ENCODE measurements around the gene CADM1.

The CADM1 gene

GRCh38 chr11:115182282-115182955 is 321.8 kb downstream of the CADM1 start:
- DNase-seq (ENCODE audit: low read depth in 2 of 2): no peak

DNA sequence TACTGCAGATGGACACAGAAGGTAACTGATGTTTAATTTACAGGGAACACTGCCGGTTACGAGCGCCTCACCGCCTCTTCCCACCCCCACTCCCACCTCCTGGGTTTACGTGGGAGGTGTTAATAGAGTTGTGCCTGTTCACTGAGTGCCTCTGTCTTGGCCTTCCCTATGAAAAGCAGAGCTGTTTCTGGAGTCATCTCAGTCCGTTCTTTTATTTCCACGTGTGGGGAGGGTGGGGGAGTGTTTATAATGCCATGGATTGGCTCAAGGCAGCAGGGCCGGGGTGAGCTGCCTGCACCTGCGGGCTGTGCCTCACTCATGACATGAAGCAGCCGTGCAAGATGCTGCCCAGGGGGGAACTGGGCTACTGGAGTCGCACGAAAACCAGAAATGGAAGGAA is 322.7 kb downstream of the CADM1 start:
- no peak for DNase-seq (ENCODE audit: low read depth in 2 of 2)

DNA sequence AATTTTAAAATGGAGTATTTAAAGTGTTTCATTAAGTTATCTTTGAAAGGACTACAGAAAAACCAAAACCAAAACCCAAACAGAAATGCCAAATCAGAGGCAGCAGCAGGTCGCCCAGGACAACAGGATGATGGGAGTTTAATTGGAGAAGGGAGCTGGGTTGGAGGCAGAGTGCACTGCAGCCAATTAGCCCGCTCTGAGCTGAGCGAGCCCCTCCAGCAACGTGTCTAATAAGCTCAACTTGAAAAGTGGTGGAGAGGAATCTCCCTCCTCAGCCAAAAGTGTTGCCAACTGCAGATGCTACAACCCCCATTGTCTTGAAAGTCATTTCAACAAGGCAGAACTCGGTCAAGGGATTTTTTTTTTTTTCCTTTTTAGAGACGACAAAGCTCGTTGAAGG is 323.9 kb downstream of the CADM1 start:
- DNase-seq (ENCODE audit: low read depth in 2 of 2): no peak

GRCh38 chr11:115179636-115180035 is 324.6 kb downstream of the CADM1 start:
- DNase-seq (ENCODE audit: low read depth in 2 of 2): no peak

GRCh38 chr11:115178705-115179104 is 325.5 kb downstream of the CADM1 start:
- no peak for DNase-seq (ENCODE audit: low read depth in 2 of 2)

- DNase-seq (ENCODE audit: low read depth in 2 of 2): no peak
Measured at GRCh38 chr11:115173136-115173535, 331.1 kb downstream of the CADM1 start.

DNA sequence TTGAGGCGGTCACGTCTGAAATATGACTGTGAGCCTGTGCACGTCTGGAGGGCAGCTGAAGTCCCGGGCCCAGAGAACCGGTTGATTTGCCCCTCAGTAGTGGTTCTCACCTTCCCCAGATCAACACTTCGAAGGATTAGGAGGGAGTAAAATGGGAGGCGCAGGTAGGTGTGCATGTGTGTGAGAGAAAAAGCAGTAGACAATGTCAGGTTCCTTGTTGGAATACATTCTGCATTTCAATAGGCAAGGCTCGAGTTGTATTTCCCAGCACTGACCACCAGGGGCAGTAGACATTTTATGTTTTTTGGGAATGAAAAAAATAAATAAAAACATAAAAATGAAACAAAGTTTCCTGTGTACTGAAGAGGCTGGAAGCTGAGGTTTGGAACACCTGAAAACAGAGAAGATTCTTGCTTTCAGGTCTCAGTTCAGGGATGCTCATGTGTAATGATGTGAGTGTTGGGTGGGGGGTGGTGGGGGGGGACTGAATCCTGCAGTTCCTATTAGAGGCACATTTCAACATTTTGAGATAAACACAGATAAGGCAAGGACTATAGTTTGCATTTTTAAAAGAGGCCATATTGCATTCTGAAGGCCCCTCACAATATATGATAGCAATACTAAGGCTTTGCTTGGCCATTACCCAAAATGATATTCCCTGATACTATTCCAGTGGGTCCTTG is 333.9 kb downstream of the CADM1 start:
- DNase-seq (ENCODE audit: low read depth in 2 of 2): no peak

DNA sequence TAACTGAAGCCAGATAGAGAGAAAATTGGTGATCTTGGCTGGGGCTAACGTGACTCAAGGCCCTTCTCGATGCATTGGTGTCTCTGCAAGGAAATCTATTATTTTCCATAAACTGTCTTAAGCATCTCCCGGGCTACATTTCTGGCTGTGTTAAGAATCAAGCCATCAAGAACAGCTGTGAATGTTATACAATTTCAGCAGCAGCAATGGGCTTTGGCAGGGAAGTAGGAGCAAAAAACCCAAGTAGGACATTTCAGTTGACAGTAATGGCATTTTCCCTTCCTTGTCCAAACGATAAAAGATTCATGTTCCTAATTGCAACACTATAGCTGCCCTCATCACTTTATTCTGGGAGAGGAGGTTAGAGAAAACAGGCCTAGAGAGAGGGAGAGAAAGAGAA is 335.0 kb downstream of the CADM1 start:
- no peak for DNase-seq (ENCODE audit: low read depth in 2 of 2)

DNA sequence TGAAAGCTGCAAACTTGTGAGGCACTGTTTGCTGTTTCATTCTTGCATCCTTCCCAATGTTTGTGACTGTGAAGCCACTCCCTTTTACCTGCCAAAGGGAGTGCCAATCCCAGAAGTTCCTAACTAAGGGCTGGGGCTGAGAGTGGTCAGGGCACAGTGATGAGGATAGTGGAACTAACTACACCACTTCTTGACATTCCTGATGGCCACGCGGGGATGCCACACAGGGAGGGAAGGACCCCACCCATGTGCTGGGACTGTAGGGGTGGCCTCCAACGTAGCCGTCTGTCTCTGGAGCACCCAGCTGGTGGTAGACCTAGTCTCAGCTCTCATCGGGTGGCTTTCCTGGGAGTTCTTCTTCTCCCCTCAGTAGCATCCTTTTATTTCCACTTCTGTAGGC is 335.5 kb downstream of the CADM1 start:
- no peak for DNase-seq (ENCODE audit: low read depth in 2 of 2)

GRCh38 chr11:115168229-115168671 is 336.0 kb downstream of the CADM1 start:
- no peak for DNase-seq (ENCODE audit: low read depth in 2 of 2)

DNA sequence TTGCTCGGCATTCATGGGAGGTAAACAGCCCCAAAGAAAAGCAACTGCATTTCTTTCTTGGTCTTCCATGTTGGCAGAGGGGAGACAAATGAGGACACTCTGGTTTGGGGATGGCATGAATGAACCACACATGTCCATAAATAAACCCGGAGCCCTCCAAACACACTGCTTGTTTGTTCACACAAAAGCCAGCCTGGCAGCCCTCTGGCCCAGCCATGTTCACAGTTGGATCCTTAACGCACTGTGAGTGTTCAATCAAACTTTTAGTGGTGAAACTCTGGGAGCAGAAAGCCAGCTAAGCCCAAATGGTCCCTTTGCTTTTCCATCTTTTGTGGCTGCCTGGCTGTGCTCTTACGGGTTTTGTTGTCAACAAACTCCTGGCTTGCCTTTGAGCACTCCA is 336.8 kb downstream of the CADM1 start:
- no peak for DNase-seq (ENCODE audit: low read depth in 2 of 2)

- no peak for DNase-seq (ENCODE audit: low read depth in 2 of 2)
Measured at GRCh38 chr11:115166820-115167219, 337.4 kb downstream of the CADM1 start.

- DNase-seq (ENCODE audit: low read depth in 2 of 2): no peak
Measured at GRCh38 chr11:115164774-115165173, 339.4 kb downstream of the CADM1 start.

DNA sequence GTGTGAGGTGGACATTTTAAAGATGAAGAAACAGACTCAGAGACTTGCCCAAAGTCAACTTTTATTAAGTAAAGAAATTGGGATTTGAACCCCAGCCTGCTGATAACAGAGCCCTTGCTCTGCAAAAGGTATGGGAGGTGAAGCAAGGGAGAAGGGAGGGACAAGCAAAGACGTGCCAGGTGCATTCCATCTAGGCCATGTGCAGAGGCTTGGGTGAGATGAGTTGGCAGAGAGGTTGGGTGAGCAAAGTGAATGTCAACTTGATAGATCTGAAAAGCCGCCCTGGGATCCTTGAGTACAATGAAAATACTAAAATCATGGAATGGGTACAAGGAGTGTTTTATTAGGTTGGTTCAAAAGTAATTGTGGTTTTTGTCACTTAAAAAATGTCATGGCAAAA is 341.3 kb downstream of the CADM1 start:
- DNase-seq (ENCODE audit: low read depth in 2 of 2): no peak

DNA sequence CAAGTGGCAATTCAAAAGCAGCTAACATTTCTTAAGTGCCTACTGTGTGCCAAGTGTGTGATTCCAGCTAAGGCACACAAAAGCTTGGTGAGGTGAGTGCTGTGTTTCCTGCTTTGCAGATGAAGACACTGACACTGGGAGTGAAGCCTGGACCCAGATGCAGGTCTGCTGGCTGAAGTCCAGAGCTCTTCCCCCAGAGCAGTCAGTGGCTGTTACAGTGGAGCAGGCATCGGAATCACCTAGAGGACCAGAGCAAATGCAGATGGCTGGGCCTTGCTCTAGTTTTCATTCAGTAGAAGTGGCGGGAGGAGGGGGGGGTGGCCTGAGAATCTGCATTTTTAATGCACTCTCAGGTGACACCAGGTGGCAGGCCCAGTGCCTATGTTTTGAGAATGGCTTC is 342.3 kb downstream of the CADM1 start:
- DNase-seq (ENCODE audit: low read depth in 2 of 2): no peak

DNA sequence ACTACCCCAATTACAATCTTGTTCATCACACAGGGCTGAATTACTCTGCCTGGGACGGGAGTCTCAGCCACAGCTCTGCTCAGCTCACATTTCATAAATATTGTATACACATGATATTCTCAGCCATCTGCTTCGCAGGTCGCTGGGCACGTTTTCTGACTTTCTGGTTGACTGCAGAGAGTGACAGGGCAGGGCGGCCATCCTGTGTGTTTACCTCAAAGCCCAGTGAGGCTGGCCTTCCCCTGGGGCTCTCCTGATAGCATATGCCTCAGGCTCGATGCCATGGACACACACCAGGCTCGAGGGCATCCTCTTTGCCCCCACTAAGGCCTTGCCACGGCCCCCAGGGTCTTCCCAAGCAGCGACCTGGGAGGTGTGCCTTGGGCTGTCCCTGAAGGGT is 345.0 kb downstream of the CADM1 start:
- no peak for DNase-seq (ENCODE audit: low read depth in 2 of 2)

DNA sequence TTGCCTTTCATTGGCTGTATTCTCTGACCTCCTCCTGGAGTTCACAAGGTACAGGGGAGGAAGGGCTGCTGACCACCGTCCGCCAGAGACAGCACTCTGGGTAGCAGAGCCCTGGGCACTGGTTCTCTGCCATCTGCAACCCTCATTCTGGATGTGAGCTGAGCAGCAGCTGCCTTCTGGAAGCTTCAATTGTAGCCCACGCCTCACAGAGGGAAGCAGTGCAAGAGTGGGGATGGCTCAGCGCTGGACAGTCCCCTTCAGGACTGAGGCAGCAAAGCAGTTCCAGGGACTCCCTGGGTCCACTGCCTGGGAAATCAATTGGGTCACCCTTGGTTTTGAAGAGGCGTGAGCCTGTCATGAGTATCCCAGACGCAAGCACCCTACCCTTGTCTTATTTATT is 346.2 kb downstream of the CADM1 start:
- no peak for DNase-seq (ENCODE audit: low read depth in 2 of 2)

GRCh38 chr11:115157247-115157646 is 347.0 kb downstream of the CADM1 start:
- DNase-seq (ENCODE audit: low read depth in 2 of 2): no peak

DNA sequence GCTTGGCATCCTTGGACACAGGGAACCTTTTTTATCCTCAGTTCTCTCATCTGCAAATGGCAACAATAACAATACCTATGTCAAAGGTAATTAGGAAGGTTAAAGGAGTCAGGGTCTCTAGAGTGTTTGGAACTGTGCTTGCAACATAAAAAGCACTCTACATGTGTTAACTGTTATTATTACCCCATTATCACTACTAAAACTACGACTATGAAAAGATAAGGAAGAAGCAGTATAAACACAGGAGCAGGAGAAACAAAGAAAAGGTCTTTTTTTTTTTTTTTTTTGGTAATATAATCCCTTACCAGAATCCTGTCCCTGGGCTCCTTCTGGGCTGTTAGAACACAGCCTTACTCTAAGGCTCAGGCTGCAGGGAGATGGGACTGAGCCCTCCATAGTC is 348.2 kb downstream of the CADM1 start:
- DNase-seq (ENCODE audit: low read depth in 2 of 2): no peak

DNA sequence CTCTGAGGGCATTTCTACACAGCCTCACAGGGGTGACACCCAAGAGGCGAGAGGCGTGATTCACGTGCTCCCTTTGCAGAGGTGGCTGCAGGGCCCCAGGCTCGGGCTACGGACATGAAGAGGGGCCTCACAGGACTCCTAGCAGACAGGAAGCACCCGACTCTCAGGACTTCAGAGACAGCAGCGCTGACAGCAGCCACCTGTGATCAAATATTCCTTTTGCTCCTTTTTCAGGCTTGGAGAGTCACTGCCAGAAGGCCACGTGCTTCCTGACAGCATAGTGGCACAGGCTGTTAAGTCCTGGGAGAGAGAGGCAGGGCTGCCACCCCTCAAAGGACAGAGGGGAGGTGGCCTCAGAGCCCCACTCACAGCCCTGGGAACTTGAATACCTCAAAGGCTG is 348.9 kb downstream of the CADM1 start:
- no peak for DNase-seq (ENCODE audit: low read depth in 2 of 2)

GRCh38 chr11:115154355-115154736 is 349.9 kb downstream of the CADM1 start:
- DNase-seq (ENCODE audit: low read depth in 2 of 2): no peak

GRCh38 chr11:115153731-115154354 is 350.4 kb downstream of the CADM1 start:
- no peak for DNase-seq (ENCODE audit: low read depth in 2 of 2)

GRCh38 chr11:115153135-115153534 is 351.1 kb downstream of the CADM1 start:
- DNase-seq (ENCODE audit: low read depth in 2 of 2): no peak

Measured in stimulated activated CD8-positive, alpha-beta memory T cell treated with anti-CD3 and anti-CD28 coated beads, Interleukin-2, amount 100 ng/mL, for 1 hour (primary cell).